DND-41 (cell line): Measurements from ENCODE around the gene DSCAML1.

ENCODE experiments used
- CTCF ChIP-seq: IDR thresholded peaks from 2 replicates; pipeline ENCODE4 v1.5.1; 2012; ENCODE audit warnings: borderline replicate concordance, low read length, moderate library complexity, mild to moderate bottlenecking; ENCODE audit not compliant: poor library complexity, severe bottlenecking; ENCODE audit errors: extremely low read depth
- EZH2 ChIP-seq: IDR thresholded peaks from 3 replicates; pipeline ENCODE4 v1.6.1; 2012; ENCODE audit warnings: borderline replicate concordance, low read depth, mild to moderate bottlenecking, moderate library complexity, low read length, inconsistent platforms; ENCODE audit not compliant: severe bottlenecking

GRCh38 chr11:117825538-117826189 is 28.6 kb upstream of the DSCAML1 start:
- TF ChIP-seq CTCF, result no peak
- TF ChIP-seq EZH2, result no peak
